Neutrophil (primary cell): ENCODE measurements around the gene HOXC10.

Experiments used
- H3K27ac ChIP-seq: fragments of 200-600 bp; sonication (generic); 2 replicates; pipeline ENCODE4 v1.5.1; 2016; ENCODE audit warnings: mild to moderate bottlenecking, moderate library complexity
- H3K27me3 ChIP-seq: fragments of 200-600 bp; sonication (generic); 2 replicates; pipeline ENCODE4 v1.6.0; 2016; ENCODE audit warnings: mild to moderate bottlenecking
- H3K36me3 ChIP-seq: fragments of 200-600 bp; sonication (generic); 2 replicates; pipeline ENCODE4 v1.5.1; 2017
- H3K4me1 ChIP-seq, 2 experiments: fragments of 200-600 bp in 1 of 2; sonication (generic) in 1 of 2; 1 replicate in 1 of 2; 2 replicates in 1 of 2; pipeline versions ENCODE4 v1.5.1 to v1.6.1; 2013 to 2016; ENCODE audit warnings: low read depth in 1 of 2, low read length in 1 of 2, mild to moderate bottlenecking in 1 of 2, moderate library complexity in 1 of 2; ENCODE audit not compliant: control insufficient read depth in 1 of 2, insufficient read depth in 1 of 2
- H3K4me3 ChIP-seq, 2 experiments: fragments of 200-600 bp in 1 of 2; sonication (generic) in 1 of 2; 1 replicate in 1 of 2; 2 replicates in 1 of 2; pipeline ENCODE4 v1.5.1; 2013 to 2016; ENCODE audit warnings: low read depth in 1 of 2, low read length in 1 of 2, mild to moderate bottlenecking in 1 of 2, moderate library complexity in 1 of 2
- H3K9me3 ChIP-seq: fragments of 200-600 bp; sonication (generic); 2 replicates; pipeline ENCODE4 v1.5.1; 2016
- CTCF ChIP-seq: fragments of 200-600 bp; sonication (generic); IDR thresholded peaks from 2 replicates; pipeline ENCODE4 v1.5.1; 2016; ENCODE audit warnings: antibody characterized with exemption

The HOXC10 gene

GRCh38 chr12:53942467-53942997 is 42.4 kb upstream of the HOXC10 start:
- no peaks in the 10 kb centered on the region for H3K9me3 ChIP-seq
- H3K27ac ChIP-seq, result no peak overlapping the region
- H3K4me1 ChIP-seq, result no peaks in the 10 kb centered on the region
- H3K27me3 ChIP-seq, result peaks cover 100% of the 10 kb centered on the region
- H3K36me3 ChIP-seq, result no peaks in the 10 kb centered on the region
- TF ChIP-seq CTCF, result no peak
- no peak overlapping the region for H3K4me3 ChIP-seq

GRCh38 chr12:53944209-53944608 is 40.7 kb upstream of the HOXC10 start:
- no peaks in the 10 kb centered on the region for H3K36me3 ChIP-seq
- no peak overlapping the region for H3K27ac ChIP-seq
- no peaks in the 10 kb centered on the region for H3K4me1 ChIP-seq
- H3K9me3 ChIP-seq, result no peaks in the 10 kb centered on the region
- H3K27me3 ChIP-seq, result peaks cover 100% of the 10 kb centered on the region
- H3K4me3 ChIP-seq, result no peak overlapping the region
- no peak for TF ChIP-seq CTCF

- H3K4me3 ChIP-seq, result no peak overlapping the region
- no peaks in the 10 kb centered on the region for H3K4me1 ChIP-seq
- H3K9me3 ChIP-seq, result no peaks in the 10 kb centered on the region
- H3K36me3 ChIP-seq, result no peaks in the 10 kb centered on the region
- H3K27ac ChIP-seq, result no peak overlapping the region
- TF ChIP-seq CTCF, result no peak
- H3K27me3 ChIP-seq, result peaks cover 100% of the 10 kb centered on the region
Observed at GRCh38 chr12:53944907-53945847, 39.8 kb upstream of the HOXC10 start.

- Histone ChIP-seq H3K4me1 (no peaks in the 10 kb centered on the region), H3K4me3 (no peak overlapping the region), H3K27me3 (peaks cover 100% of the 10 kb centered on the region), H3K9me3 (no peaks in the 10 kb centered on the region), H3K36me3 (no peaks in the 10 kb centered on the region), H3K27ac (no peak overlapping the region)
- TF ChIP-seq CTCF, result no peak
Observed at GRCh38 chr12:53947743-53948142, 37.2 kb upstream of the HOXC10 start.

GRCh38 chr12:53948650-53949593 is 36.0 kb upstream of the HOXC10 start:
- Histone ChIP-seq H3K4me3 (no peak overlapping the region), H3K4me1 (no peaks in the 10 kb centered on the region), H3K27me3 (peaks cover 100% of the 10 kb centered on the region), H3K27ac (no peak overlapping the region), H3K36me3 (no peaks in the 10 kb centered on the region), H3K9me3 (no peaks in the 10 kb centered on the region)
- no peak for TF ChIP-seq CTCF
